ENCODE measurements around the gene UBE2G1. TPM values are rescaled to one million over a fixed set of nuclear protein-coding genes. Genes with fewer than 3 reads are reported as not detected.

Gene UBE2G1
- total and polyA plus RNA-seq, 2 donors (not counting 1 experiment from before 2014, with no cell fraction given), result 27.1 to 76.0 TPM

DNA sequence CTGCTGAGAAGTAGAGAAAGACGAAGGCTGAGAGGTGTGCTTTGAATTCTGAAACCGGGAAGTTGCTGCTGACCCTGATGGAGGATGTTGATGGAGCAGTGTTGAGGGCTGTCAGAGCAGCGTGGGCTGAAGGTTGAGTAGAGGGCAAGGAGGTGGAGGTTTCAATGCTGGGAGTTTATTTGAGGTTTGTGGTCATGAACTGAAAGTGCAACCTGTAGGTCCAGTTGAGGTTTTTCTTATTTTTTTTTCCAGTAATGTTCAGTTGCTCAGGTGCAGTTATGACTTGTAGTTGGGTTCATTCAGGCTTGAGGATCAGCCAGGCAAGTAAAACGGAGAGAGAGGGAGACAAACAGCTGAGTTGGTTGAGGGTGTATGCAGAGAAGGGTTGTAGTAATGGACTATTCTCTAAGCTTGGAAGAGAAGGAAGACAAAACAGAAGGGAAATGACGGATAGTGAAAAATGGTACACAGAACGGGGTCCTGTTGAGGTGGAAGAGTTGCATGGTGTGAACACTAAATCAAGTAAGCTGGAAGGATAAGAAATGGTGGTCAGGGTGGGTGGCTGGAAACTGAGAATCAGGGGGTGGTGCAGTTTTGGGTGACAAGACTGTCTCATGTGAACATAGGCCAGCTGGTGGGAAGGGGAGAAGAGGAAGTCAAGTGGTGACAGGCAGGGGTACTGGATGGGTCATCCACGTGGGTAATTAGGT, 8.7 kb upstream of the UBE2G1 start:
- intact Hi-C loops (cut with micrococcal nuclease), result loop anchor here (1.0 kb wide), 2 partner anchors 9 to 22 kb away; partner anchors contain the start of gene UBE2G1
- peak; percentile 89 for ATAC-seq (ENCODE audit: low read depth)

More for the DNA sequence above, 8.7 kb upstream of the UBE2G1 start:
- Histone ChIP-seq H3K4me3 (ENCODE audit: control extremely low read depth in 1 of 5, extremely low read depth in 1 of 5, insufficient read depth in 1 of 5, low read depth in 2 of 5, low read length in 4 of 5) (peak overlapping the region in 3 of 5 experiments; percentile 5 to 17 (median 15)), H3K36me3 (replicated peaks in 1 of 2; ENCODE audit: control extremely low read depth in 1 of 2, control insufficient read depth in 1 of 2, extremely low read depth in 1 of 2, insufficient read depth in 2 of 2, low read length in 1 of 2) (no peaks in the 10 kb centered on the region), H3K4me1 (ENCODE audit: control insufficient read depth in 2 of 2, insufficient read depth in 2 of 2, low read length in 2 of 2) (peaks cover 16 to 44% of the 10 kb centered on the region in 2 donors), H3K27ac (ENCODE audit: low read length in 2 of 2) (peak overlapping the region; percentile 84 to 95), H3K4me2 (replicated peaks; ENCODE audit: low read depth, low read length, poor library complexity, severe bottlenecking) (peak overlapping the region; percentile 61), H2AFZ (ENCODE audit: insufficient read depth, low read depth, low read length, poor library complexity, severe bottlenecking) (peak overlapping the region; percentile 57), H3K27me3 (replicated peaks in 1 of 4; ENCODE audit: control extremely low read depth in 1 of 4, control insufficient read depth in 3 of 4, insufficient read depth in 4 of 4, low read length in 3 of 4) (no peaks in the 10 kb centered on the region), H3K79me2 (ENCODE audit: control insufficient read depth, insufficient read depth, low read length) (no peaks in the 10 kb centered on the region), H3K9me3 (ENCODE audit: control extremely low read depth in 1 of 3, control insufficient read depth in 2 of 3, insufficient read depth in 1 of 3, low read length in 2 of 3) (no peaks in the 10 kb centered on the region), H3K9ac (ENCODE audit: low read length) (peak overlapping the region; percentile 26), H4K20me1 (ENCODE audit: control insufficient read depth, insufficient read depth, low read length, poor library complexity, severe bottlenecking) (no peaks in the 10 kb centered on the region)
- H3K4me3 Mint-ChIP-seq, result peak overlapping the region; percentile 66
- POLR2A ChIA-PET, result interaction anchor here (0.7 to 3.0 kb wide), 3 partner anchors 10 to 689 kb away, joined by 3 to 14 read pairs (median 4); no protein-coding TSS in a partner anchor
- WGBS (ENCODE audit: insufficient coverage), result 16% methylated on average over 6 of the region's 7 CpGs
- no peaks in the 10 kb centered on the region for H3K9me3 Mint-ChIP-seq (ENCODE audit: insufficient read depth)
- no peaks in the 10 kb centered on the region for H3K27me3 Mint-ChIP-seq
- H3K4me1 Mint-ChIP-seq, result peaks cover 35% of the 10 kb centered on the region
- H3K27ac Mint-ChIP-seq, result peak overlapping the region; percentile 86
- CTCF ChIA-PET, result interaction anchor here (0.9 to 1.4 kb wide), 5 partner anchors 9 to 23 kb away, joined by 3 to 8 read pairs (median 5); partner anchors contain the start of gene UBE2G1
- DNase-seq, result peak; percentile 85
- no peak for TF ChIP-seq EZH2 (IDR thresholded peaks at IDR 0.05; ENCODE audit: borderline replicate concordance, insufficient read depth, low read depth, low read length, poor library complexity, severe bottlenecking)
- TF ChIP-seq, protein P1, sequence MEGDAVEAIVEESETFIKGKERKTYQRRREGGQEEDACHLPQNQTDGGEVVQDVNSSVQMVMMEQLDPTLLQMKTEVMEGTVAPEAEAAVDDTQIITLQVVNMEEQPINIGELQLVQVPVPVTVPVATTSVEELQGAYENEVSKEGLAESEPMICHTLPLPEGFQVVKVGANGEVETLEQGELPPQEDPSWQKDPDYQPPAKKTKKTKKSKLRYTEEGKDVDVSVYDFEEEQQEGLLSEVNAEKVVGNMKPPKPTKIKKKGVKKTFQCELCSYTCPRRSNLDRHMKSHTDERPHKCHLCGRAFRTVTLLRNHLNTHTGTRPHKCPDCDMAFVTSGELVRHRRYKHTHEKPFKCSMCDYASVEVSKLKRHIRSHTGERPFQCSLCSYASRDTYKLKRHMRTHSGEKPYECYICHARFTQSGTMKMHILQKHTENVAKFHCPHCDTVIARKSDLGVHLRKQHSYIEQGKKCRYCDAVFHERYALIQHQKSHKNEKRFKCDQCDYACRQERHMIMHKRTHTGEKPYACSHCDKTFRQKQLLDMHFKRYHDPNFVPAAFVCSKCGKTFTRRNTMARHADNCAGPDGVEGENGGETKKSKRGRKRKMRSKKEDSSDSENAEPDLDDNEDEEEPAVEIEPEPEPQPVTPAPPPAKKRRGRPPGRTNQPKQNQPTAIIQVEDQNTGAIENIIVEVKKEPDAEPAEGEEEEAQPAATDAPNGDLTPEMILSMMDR (IDR thresholded peaks at IDR 0.05), result no peak
